ENCODE results near the gene MRGPRX3.

GRCh38 chr11:18088966-18089365 is 43.4 kb upstream of the MRGPRX3 start:
- TF ChIP-seq CTCF (IDR thresholded peaks at IDR 0.05) (no peak), POLR2A (IDR thresholded peaks at IDR 0.05) (no peak)
